Neutrophil (primary cell): Measurements from ENCODE around the gene ADGRG7.

Experiments
- H3K27ac ChIP-seq: fragments of 200-600 bp; sonication (generic); 2 replicates; pipeline ENCODE4 v1.5.1; 2016; ENCODE audit warnings: mild to moderate bottlenecking, moderate library complexity
- H3K27me3 ChIP-seq: fragments of 200-600 bp; sonication (generic); 2 replicates; pipeline ENCODE4 v1.6.0; 2016; ENCODE audit warnings: mild to moderate bottlenecking
- H3K36me3 ChIP-seq: fragments of 200-600 bp; sonication (generic); 2 replicates; pipeline ENCODE4 v1.5.1; 2017
- H3K4me1 ChIP-seq, 2 experiments: fragments of 200-600 bp in 1 of 2; sonication (generic) in 1 of 2; 1 replicate in 1 of 2; 2 replicates in 1 of 2; pipeline versions ENCODE4 v1.5.1 to v1.6.1; 2013 to 2016; ENCODE audit warnings: low read depth in 1 of 2, low read length in 1 of 2, mild to moderate bottlenecking in 1 of 2, moderate library complexity in 1 of 2; ENCODE audit not compliant: control insufficient read depth in 1 of 2, insufficient read depth in 1 of 2
- H3K4me3 ChIP-seq, 2 experiments: fragments of 200-600 bp in 1 of 2; sonication (generic) in 1 of 2; 1 replicate in 1 of 2; 2 replicates in 1 of 2; pipeline ENCODE4 v1.5.1; 2013 to 2016; ENCODE audit warnings: low read depth in 1 of 2, low read length in 1 of 2, mild to moderate bottlenecking in 1 of 2, moderate library complexity in 1 of 2
- H3K9me3 ChIP-seq: fragments of 200-600 bp; sonication (generic); 2 replicates; pipeline ENCODE4 v1.5.1; 2016
- TF ChIP-seq, protein P1 (sequence below): fragments of 200-600 bp; sonication (generic); IDR thresholded peaks from 2 replicates; pipeline ENCODE4 v1.5.1; 2016; ENCODE audit warnings: antibody characterized with exemption

ADGRG7 gene

GRCh38 chr3:100563652-100564211, 45.7 kb upstream of the ADGRG7 start:
- Histone ChIP-seq H3K36me3 (no peaks in the 10 kb centered on the region), H3K27ac (peak overlapping the region; percentile 23), H3K9me3 (no peaks in the 10 kb centered on the region), H3K4me1 (peaks cover 34 to 35% of the 10 kb centered on the region in 2 experiments), H3K27me3 (no peaks in the 10 kb centered on the region), H3K4me3 (no peak overlapping the region)
- TF ChIP-seq, protein P1, sequence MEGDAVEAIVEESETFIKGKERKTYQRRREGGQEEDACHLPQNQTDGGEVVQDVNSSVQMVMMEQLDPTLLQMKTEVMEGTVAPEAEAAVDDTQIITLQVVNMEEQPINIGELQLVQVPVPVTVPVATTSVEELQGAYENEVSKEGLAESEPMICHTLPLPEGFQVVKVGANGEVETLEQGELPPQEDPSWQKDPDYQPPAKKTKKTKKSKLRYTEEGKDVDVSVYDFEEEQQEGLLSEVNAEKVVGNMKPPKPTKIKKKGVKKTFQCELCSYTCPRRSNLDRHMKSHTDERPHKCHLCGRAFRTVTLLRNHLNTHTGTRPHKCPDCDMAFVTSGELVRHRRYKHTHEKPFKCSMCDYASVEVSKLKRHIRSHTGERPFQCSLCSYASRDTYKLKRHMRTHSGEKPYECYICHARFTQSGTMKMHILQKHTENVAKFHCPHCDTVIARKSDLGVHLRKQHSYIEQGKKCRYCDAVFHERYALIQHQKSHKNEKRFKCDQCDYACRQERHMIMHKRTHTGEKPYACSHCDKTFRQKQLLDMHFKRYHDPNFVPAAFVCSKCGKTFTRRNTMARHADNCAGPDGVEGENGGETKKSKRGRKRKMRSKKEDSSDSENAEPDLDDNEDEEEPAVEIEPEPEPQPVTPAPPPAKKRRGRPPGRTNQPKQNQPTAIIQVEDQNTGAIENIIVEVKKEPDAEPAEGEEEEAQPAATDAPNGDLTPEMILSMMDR: no peak

GRCh38 chr3:100570811-100571210, 38.6 kb upstream of the ADGRG7 start:
- Histone ChIP-seq H3K4me3 (no peak overlapping the region), H3K27me3 (no peaks in the 10 kb centered on the region), H3K4me1 (peaks cover 0 to 8% of the 10 kb centered on the region in 2 experiments), H3K9me3 (no peaks in the 10 kb centered on the region), H3K27ac (no peak overlapping the region), H3K36me3 (no peaks in the 10 kb centered on the region)
- TF ChIP-seq, protein P1: no peak

GRCh38 chr3:100574536-100574935, 34.9 kb upstream of the ADGRG7 start:
- H3K36me3 ChIP-seq: no peaks in the 10 kb centered on the region
- TF ChIP-seq, protein P1: no peak
- H3K4me3 ChIP-seq: no peak overlapping the region
- H3K27me3 ChIP-seq: no peaks in the 10 kb centered on the region
- H3K27ac ChIP-seq: no peak overlapping the region
- H3K4me1 ChIP-seq: peaks cover 0 to 8% of the 10 kb centered on the region in 2 experiments
- no peaks in the 10 kb centered on the region for H3K9me3 ChIP-seq

- TF ChIP-seq, protein P1: no peak
Measured at GRCh38 chr3:100575704-100576103, 33.7 kb upstream of the ADGRG7 start.

DNA sequence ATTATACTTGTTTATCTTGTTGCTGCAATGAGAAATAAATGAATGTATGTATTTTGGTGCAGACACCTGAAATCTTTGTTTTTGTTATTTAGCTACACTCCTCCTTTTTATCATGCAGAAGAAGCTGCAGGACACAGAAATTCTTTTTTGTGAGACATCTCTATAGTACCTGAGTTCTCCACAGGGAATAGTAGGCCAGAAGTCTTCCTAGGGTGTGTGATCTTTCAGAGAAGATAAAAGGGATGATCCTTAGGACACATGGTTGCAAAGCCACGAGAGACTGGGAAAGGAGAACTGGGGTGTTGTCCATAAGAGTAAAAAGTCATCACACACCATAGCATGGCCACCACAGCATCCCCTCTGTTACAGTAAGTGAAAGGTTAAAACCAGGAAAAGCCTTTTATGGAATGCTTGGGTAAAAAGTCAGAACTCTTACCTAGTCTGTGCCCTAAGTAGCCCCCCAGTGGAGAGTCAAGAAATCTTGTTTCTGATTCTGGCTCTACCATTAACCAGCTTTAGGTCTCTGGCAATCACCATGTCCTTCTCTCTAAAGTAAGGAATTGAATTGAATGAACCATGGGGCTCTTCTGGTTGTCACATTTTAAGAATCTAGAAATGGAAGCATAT, 31.9 kb upstream of the ADGRG7 start:
- TF ChIP-seq, protein P1: no peak
- Histone ChIP-seq H3K9me3 (no peaks in the 10 kb centered on the region), H3K27ac (no peak overlapping the region), H3K36me3 (no peaks in the 10 kb centered on the region), H3K4me3 (no peak overlapping the region), H3K27me3 (no peaks in the 10 kb centered on the region), H3K4me1 (no peaks in the 10 kb centered on the region)

More at GRCh38 chr3:100575704-100576103, 33.7 kb upstream of the ADGRG7 start:
- Histone ChIP-seq H3K9me3 (no peaks in the 10 kb centered on the region), H3K27ac (no peak overlapping the region), H3K4me3 (no peak overlapping the region), H3K4me1 (peaks cover 0 to 4% of the 10 kb centered on the region in 2 experiments), H3K36me3 (no peaks in the 10 kb centered on the region), H3K27me3 (no peaks in the 10 kb centered on the region)
